GM18511 (cell line): ENCODE measurements around the gene RNLS.

ENCODE experiments used
- ATAC-seq: cut with Tn5 transposase; IDR thresholded peaks from one replicate; pipeline ENCODE4 v1.9.1; 2021; ENCODE audit warnings: mild to moderate bottlenecking, moderate library complexity; ENCODE audit not compliant: unreplicated experiment

Gene RNLS

DNA sequence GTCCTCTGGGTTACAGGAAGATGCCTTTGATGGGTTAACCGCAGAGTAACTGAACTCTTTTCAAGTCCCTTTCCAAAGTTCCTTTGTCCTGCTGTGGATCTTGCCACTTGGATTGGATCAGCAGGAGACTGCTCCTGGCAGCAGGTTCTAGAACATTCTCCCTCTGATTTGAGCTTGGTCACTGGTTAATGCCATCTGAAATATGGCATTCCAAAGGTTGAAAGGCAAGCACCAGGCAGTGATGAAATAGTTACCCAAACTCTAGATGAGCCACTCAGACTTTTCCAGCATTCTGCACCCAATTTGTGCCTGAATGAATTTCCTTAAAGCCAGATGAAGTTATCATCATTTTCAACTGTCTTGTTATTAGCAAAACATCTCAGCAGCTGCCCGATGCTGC lies 343.9 kb downstream of the RNLS start:
- ATAC-seq, result no peak

- ATAC-seq, result no peak
Measured at GRCh38 chr10:88238615-88238914, 344.6 kb downstream of the RNLS start.

DNA sequence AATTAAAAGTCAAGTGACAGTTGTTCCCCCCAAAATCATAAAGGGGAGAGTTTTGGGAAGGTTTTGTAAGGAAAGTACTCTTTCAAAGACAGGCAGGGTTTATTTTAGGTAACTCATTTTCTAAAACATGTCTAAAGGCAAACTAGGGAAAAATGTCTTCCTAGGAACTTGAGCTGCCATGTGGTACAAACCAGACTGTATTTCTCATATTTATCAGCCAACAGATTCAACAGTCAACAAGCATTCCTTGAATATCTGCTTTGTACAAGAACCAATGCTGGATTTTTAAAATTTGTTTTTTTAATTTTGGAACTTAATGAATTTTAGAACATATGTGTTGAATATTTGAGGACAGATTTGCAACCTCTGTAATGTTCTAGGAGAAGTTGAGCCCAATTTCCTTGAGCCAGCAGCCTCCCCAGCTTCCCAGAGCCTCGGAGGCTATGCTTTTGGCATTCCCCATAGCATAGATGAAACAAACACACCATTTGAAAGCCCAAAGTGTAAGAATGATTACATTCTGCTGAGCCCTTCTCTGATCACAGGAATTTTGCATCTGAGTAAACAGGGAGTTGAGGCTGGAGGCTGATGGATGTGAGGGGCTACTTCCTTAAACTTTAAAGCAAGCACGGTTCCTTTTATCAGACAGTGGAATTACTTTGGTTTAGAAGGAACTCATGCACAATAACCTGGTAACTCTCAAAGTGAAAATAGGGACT lies 345.1 kb downstream of the RNLS start:
- no peak for ATAC-seq

- ATAC-seq, result no peak
Measured at GRCh38 chr10:88236121-88236743, 346.9 kb downstream of the RNLS start.

GRCh38 chr10:88234297-88234696 lies 348.8 kb downstream of the RNLS start:
- no peak for ATAC-seq

GRCh38 chr10:88233870-88234269 lies 349.2 kb downstream of the RNLS start:
- no peak for ATAC-seq

DNA sequence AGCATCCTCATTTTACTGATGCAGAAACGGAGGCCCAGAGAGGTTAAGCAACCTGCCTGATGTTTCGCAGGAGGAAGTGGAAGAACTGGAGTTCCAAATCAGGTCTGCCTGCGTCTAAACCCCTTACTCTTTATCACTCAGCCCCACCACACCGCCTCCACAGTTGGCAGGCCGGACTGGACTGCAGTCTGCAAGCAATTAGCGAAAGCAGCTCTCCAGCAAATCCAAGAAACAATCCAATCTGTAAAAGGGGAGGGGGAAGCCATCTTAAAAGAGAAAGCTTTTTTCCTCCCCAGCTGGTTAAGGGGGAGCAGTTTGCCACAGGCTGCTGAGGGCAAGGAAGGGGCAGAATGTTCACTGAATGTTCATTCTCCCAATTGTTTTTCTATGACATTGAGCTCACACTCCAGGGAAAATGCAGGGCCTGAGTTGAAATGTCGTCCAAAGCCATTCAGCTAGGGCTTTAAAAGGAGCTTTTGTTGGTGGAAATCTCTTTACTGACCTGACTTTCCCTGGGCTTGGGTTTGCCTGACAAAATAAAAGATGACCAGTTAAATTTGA lies 350.1 kb downstream of the RNLS start:
- no peak for ATAC-seq

GRCh38 chr10:88232029-88232895 lies 350.9 kb downstream of the RNLS start:
- no peak for ATAC-seq

GRCh38 chr10:88230251-88230650 lies 352.9 kb downstream of the RNLS start:
- no peak for ATAC-seq

- no peak for ATAC-seq
Measured at GRCh38 chr10:88228130-88228529, 355.0 kb downstream of the RNLS start.

DNA sequence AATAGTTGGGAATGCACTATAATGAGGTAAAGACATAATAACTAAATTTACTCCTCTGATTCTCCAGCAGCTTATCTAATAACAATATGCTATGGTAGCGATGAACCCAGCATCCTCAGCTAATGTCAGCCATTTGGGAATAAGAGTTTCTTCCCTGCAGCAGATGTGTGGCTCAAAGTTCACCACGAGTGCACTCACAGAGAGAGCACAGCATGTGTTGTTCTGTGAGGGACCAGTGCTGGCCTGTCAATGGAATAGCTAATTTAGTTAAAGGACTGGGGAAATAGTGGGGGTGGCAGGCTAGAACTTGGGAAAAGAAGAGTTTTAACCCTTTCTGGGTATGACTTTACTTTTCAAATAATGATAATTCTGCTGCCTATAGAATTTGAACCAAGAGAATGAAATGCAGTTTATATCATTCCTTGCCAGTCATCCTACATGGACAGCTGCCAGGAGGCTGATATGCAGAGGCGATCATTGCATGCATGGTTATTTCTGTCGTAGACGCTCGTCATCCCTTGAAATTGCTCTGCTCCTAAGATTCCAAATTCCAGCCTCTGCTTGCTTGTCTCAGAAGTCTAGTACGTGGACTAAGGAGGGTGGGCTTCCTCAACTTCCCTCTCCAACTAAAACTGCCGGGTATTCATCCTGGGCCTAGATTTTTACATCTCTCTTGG lies 355.6 kb downstream of the RNLS start:
- no peak for ATAC-seq

DNA sequence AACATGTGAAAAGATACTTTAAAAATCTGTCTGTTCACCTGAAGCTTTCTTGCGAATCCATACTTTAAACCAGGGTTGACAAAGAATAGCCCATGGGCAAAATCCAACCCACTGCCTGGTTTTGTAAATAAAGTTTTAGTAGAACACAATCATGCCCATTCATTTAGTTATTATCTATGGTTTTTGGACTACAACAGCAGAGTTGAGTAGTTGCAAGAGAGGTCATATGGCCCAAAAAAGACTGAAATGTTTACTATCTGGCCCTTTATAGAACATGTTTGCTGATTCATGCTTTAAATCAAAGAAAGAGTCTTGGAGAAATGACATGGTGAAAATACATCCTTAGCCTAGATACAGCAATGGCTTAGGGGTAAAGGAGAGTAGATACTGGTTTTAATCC lies 356.2 kb downstream of the RNLS start:
- ATAC-seq, result no peak

DNA sequence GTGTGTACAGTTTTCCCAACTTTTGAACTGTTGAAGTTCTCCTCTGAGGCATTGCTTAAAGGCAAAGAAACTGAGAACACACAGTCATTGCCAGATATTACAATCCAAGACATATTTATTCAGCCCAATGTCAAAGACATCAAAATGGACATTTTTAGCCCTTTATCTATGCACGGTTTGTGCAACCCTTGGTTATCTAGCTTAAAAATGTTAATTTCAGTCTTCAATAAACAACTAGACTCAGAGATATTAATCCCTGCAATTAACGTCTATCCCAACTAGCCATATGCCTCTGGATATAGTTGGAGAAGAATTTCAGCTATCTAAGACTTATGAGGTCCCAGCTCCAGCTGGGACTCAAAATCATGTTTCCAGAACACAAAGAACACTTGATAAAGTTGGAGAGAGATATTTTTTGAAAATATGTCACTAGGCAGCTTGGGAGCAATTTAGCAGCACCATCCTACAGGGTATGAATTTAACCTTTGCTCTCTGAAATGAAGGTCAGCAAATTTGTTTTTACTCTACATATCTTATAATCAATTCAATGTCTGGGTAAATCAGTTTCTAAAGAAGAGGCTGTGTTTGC lies 357.0 kb downstream of the RNLS start:
- no peak for ATAC-seq
